HFFc6 (cell line): ENCODE measurements around the gene STYX. TPM values are rescaled to one million over a fixed set of nuclear protein-coding genes. Genes with fewer than 3 reads are reported as not detected.
A peak's percentile ranks its signal among the peaks of the same experiment; 100 is the strongest.

Source experiments
- DNase-seq: peaks from one replicate; pipeline ENCODE4 v3.0.0-alpha.2; 2018
- H3K27ac Mint-ChIP-seq: 2 replicates; pipeline ENCODE4 v1.8.0; 2020; ENCODE audit warnings: mild to moderate bottlenecking, mixed read lengths
- H3K27me3 Mint-ChIP-seq: 2 replicates; pipeline ENCODE4 v1.8.0; 2021; ENCODE audit warnings: mild to moderate bottlenecking, moderate library complexity, mixed read lengths; ENCODE audit not compliant: insufficient read depth
- H3K36me3 Mint-ChIP-seq: 2 replicates; pipeline ENCODE4 v1.8.0; 2021; ENCODE audit warnings: low read depth, mixed read lengths
- H3K4me1 Mint-ChIP-seq: 2 replicates; pipeline ENCODE4 v1.8.0; 2020; ENCODE audit warnings: low read depth, mixed read lengths
- H3K4me3 Mint-ChIP-seq: 2 replicates; pipeline ENCODE4 v1.8.0; 2020; ENCODE audit warnings: mild to moderate bottlenecking, moderate library complexity, mixed read lengths
- H3K9me3 Mint-ChIP-seq: 2 replicates; pipeline ENCODE4 v1.8.0; 2020; ENCODE audit warnings: mild to moderate bottlenecking, mixed read lengths
- total RNA-seq, 6 experiments: library from RNA; stranded (reverse); fragmentation: NEBNext Ultra II Directional; extraction: Animal tissue kit (Norgen Biotek cat#: 25700); gene quantifications; 2 replicates in 1 of 6; 3 replicates in 5 of 6; pipeline ENCODE4 v1.2.3, GENCODE V29; 2021
- TF ChIP-seq, protein P1 (sequence below): fragments of 200-600 bp; sonication (generic); IDR thresholded peaks from 2 replicates; pipeline ENCODE4 v1.5.0; 2021; ENCODE audit warnings: antibody characterized with exemption, mild to moderate bottlenecking

STYX gene
- total RNA-seq, 6 experiments from 2014 or later, result 19.3 to 24.7 (median 22.8) TPM

DNA sequence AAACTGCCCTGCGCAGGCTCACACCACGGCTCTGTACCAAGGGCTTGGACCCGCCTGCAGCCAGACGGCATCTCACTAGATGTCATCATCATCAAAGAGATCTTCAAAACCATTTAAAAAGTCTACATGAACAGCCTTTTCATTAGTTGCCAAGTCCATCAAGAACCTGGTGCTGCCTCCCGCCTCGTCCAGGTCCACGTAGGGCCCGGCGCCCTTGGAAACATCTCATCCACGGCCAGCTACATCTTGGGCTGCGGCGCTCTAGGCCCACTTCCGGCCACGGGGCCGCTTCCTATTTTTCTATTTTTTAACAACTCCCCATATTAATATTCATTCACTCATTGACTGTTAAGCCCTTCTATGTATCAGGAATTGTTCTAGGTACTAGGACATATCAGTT lies 68.9 kb downstream of the STYX start:
- DNase-seq, result no peak
- no peak overlapping the region for H3K4me3 Mint-ChIP-seq
- TF ChIP-seq, protein P1, sequence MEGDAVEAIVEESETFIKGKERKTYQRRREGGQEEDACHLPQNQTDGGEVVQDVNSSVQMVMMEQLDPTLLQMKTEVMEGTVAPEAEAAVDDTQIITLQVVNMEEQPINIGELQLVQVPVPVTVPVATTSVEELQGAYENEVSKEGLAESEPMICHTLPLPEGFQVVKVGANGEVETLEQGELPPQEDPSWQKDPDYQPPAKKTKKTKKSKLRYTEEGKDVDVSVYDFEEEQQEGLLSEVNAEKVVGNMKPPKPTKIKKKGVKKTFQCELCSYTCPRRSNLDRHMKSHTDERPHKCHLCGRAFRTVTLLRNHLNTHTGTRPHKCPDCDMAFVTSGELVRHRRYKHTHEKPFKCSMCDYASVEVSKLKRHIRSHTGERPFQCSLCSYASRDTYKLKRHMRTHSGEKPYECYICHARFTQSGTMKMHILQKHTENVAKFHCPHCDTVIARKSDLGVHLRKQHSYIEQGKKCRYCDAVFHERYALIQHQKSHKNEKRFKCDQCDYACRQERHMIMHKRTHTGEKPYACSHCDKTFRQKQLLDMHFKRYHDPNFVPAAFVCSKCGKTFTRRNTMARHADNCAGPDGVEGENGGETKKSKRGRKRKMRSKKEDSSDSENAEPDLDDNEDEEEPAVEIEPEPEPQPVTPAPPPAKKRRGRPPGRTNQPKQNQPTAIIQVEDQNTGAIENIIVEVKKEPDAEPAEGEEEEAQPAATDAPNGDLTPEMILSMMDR, result no peak
- peaks cover 2% of the 10 kb centered on the region; the same call in 1 of the 2 replicates for H3K27me3 Mint-ChIP-seq
- no peaks in the 10 kb centered on the region for H3K9me3 Mint-ChIP-seq
- no peak overlapping the region for H3K27ac Mint-ChIP-seq
- H3K36me3 Mint-ChIP-seq, result no peaks in the 10 kb centered on the region
- peaks cover 42% of the 10 kb centered on the region for H3K4me1 Mint-ChIP-seq

DNA sequence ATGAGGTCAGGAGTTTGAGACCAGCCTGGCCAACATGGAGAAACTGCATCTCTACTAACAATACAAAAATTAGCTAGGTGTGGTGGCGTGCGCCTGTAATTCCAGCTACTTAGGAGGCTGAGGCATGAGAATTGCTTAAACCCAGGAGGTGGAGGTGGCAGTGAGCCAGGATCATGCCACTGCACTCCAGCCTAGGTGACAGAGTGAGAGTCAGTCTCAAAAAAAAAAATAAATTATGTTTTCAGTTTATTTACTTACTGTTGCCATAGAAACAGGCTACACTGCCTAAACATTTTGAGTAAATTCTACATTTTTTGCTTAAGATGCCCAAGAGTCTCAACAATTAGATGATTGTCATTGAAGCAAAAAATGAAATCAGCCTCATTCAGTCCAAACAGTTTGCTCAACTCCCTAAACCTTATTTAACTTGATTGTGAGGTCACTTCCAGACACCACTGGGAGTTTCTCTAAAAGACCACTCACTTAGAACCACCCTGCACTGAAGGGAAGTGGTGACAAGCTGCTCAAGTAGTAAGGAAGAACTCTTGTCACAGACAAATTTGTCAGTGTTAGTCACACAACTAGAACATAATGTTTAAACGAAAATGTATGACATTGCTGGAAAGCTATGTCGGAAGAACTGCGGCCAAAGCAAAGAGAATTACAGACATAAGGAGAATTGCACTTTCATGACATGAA lies 71.2 kb downstream of the STYX start:
- TF ChIP-seq, protein P1, result no peak
- H3K4me1 Mint-ChIP-seq, result peaks cover 42% of the 10 kb centered on the region
- H3K4me3 Mint-ChIP-seq, result peak overlapping the region; percentile 67
- H3K27ac Mint-ChIP-seq, result peak overlapping the region; percentile 95
- no peaks in the 10 kb centered on the region for H3K36me3 Mint-ChIP-seq
- peaks cover 2% of the 10 kb centered on the region; the same call in 1 of the 2 replicates for H3K27me3 Mint-ChIP-seq
- no peaks in the 10 kb centered on the region for H3K9me3 Mint-ChIP-seq
- DNase-seq, result peak; percentile 90

DNA sequence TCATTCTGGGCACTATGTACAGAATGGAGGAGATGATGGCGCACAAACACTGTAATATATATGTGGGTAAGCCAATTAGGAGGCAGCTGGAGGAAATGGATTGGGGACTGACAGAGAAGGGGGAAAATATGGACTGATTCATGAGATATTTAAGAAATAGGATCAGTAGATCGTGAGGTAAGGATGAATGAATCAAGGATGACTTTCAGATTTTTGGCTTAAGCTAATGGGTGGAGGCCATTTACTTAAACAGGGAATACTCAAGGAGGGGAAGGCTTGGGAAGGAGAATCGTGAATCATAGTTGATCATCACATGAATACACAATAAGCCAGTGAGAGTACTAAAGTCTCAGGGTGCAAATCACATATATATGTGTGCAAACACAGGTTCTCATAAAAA lies 72.6 kb downstream of the STYX start:
- H3K9me3 Mint-ChIP-seq, result no peaks in the 10 kb centered on the region
- no peaks in the 10 kb centered on the region for H3K36me3 Mint-ChIP-seq
- H3K27me3 Mint-ChIP-seq, result peaks cover 2% of the 10 kb centered on the region; the same call in 1 of the 2 replicates
- TF ChIP-seq, protein P1, result no peak
- peak; percentile 67 for DNase-seq
- peaks cover 47% of the 10 kb centered on the region for H3K4me1 Mint-ChIP-seq
- H3K4me3 Mint-ChIP-seq, result peak overlapping the region; percentile 67
- H3K27ac Mint-ChIP-seq, result peak overlapping the region; percentile 95

DNA sequence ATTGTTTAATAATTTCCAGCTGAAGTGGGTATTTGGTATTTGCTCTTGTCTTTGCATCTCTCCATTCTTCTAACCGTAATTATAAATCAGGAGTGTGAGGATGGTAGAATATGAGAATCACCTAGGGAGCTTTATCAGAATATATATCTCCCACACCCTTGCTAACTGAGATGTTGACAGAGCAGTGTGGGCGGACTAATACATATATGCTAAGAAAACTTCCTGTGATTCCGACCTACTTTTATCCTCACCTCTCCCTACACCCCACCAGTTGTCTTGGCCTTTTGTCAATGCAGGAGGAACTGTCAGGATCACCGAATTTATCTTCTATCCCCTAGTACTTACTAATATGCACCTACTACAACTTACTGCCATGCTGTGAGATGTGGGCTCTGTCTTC lies 76.1 kb downstream of the STYX start:
- TF ChIP-seq, protein P1, result no peak
- Mint-ChIP-seq H3K4me1 (peaks cover 32% of the 10 kb centered on the region), H3K9me3 (no peaks in the 10 kb centered on the region), H3K27me3 (no peaks in the 10 kb centered on the region), H3K36me3 (no peaks in the 10 kb centered on the region), H3K4me3 (no peak overlapping the region), H3K27ac (no peak overlapping the region)
- no peak for DNase-seq

DNA sequence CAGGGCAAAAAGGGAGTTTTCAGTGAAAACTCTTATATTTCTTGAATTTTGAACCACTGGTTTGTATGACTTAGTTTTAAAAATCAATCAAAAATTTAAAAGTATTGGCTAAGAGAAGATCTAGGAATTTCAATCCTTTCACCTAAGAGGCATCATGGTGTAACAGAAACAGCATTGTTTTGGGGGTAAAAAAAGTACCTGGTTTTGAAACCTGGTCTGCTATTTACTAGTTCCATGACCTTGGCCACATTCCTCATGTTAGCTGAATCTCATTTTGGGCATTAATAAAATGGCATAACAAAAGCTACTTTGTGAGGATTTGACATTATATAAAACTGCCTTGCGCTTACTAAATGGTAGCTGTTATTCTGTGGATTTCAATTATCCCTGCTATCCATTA lies 78.1 kb downstream of the STYX start:
- H3K4me3 Mint-ChIP-seq, result no peak overlapping the region
- peaks cover 3% of the 10 kb centered on the region; the same call in 1 of the 2 replicates for H3K27me3 Mint-ChIP-seq
- TF ChIP-seq, protein P1, result no peak
- no peak for DNase-seq
- no peak overlapping the region for H3K27ac Mint-ChIP-seq
- peaks cover 13% of the 10 kb centered on the region for H3K4me1 Mint-ChIP-seq
- H3K36me3 Mint-ChIP-seq, result no peaks in the 10 kb centered on the region
- H3K9me3 Mint-ChIP-seq, result no peaks in the 10 kb centered on the region
